Amniotic epithelial cell (primary cell): Measurements from ENCODE around the gene TXNL4B.
"Not testable (repeated sequence)": the region's sequence is repeated elsewhere in the genome, so short reads cannot be mapped to it uniquely, and the experiment has no call there.

ENCODE experiments used
- DNase-seq: peaks from one replicate; pipeline ENCODE4 v3.0.0-alpha.2; 2010; ENCODE audit warnings: low read depth

TXNL4B gene

GRCh38 chr16:72111657-72112451, 18.4 kb upstream of the TXNL4B start:
- peak; percentile 26 for DNase-seq

- DNase-seq, result no peak
These were observed 17.5 kb upstream of the TXNL4B start for GRCh38 chr16:72110662-72111615.

GRCh38 chr16:72109966-72110530, 16.6 kb upstream of the TXNL4B start:
- DNase-seq, result no peak

GRCh38 chr16:72109300-72109699, 15.9 kb upstream of the TXNL4B start:
- no peak for DNase-seq

GRCh38 chr16:72108353-72109102, 15.1 kb upstream of the TXNL4B start:
- no peak for DNase-seq

GRCh38 chr16:72107371-72107770, 14.0 kb upstream of the TXNL4B start:
- no peak for DNase-seq

- DNase-seq, result no peak
These were observed 12.6 kb upstream of the TXNL4B start for GRCh38 chr16:72105978-72106377.

GRCh38 chr16:72104905-72105304, 11.5 kb upstream of the TXNL4B start:
- no peak for DNase-seq

- no peak for DNase-seq
These were observed 7.8 kb upstream of the TXNL4B start for GRCh38 chr16:72101195-72101594.

GRCh38 chr16:72099377-72099818, 6.0 kb upstream of the TXNL4B start:
- peak; percentile 59 for DNase-seq

GRCh38 chr16:72098936-72099335, 5.5 kb upstream of the TXNL4B start:
- DNase-seq, result no peak

GRCh38 chr16:72094266-72094610, 818 bp upstream of the TXNL4B start:
- no peak for DNase-seq

- DNase-seq, result peak; percentile 74
These were observed 480 bp downstream of the TXNL4B start for GRCh38 chr16:72092832-72093447.

- DNase-seq, result no peak
These were observed 2.2 kb downstream of the TXNL4B start for GRCh38 chr16:72091217-72091616.

- DNase-seq, result peak; percentile 47
These were observed 8.4 kb downstream of the TXNL4B start for GRCh38 chr16:72085002-72085401.

- DNase-seq, result no peak
These were observed 9.0 kb downstream of the TXNL4B start for GRCh38 chr16:72084445-72084844.

GRCh38 chr16:72083778-72084404, 9.5 kb downstream of the TXNL4B start:
- DNase-seq, result peak; percentile 31

- DNase-seq, result not testable (repeated sequence)
These were observed 16.3 kb downstream of the TXNL4B start for GRCh38 chr16:72076991-72077706.

GRCh38 chr16:72075067-72075466, 18.4 kb downstream of the TXNL4B start:
- DNase-seq, result not testable (repeated sequence)

GRCh38 chr16:72073560-72074230, 19.7 kb downstream of the TXNL4B start:
- DNase-seq, result peak; percentile 54
